B cell (primary cell): ENCODE data around the gene DOCK4. TPM values are rescaled to one million over a fixed set of nuclear protein-coding genes. Genes with fewer than 3 reads are reported as not detected.

ENCODE experiments used
- ATAC-seq: fragments of 200-7000 bp; cut with Tn5 transposase; one replicate; pipeline ENCODE4 v1.10.0; 2021; ENCODE audit warnings: low read depth, mild to moderate bottlenecking, moderate number of reproducible peaks, moderate library complexity
- CTCF ChIA-PET: fragments of 350-600 bp; sonication (Branson Sonifier 250); formaldehyde crosslinking; loops from one replicate; lab custom pipeline; 2021; ENCODE audit warnings: antibody characterized with exemption, inconsistent platforms; lab: Charles Lee
- POLR2A ChIA-PET: fragments of 350-600 bp; sonication (Branson Sonifier 250); formaldehyde crosslinking; loops from one replicate; lab custom pipeline; 2021; ENCODE audit warnings: antibody characterized with exemption; lab: Charles Lee
- DNase-seq: peaks from one replicate; pipeline ENCODE4 v3.0.0; 2013
- H2AFZ ChIP-seq: 2 replicates; pipeline ENCODE4 v1.6.1; 2012; ENCODE audit warnings: mild to moderate bottlenecking, low read depth, low read length; ENCODE audit not compliant: insufficient read depth, poor library complexity, severe bottlenecking
- H3K27ac ChIP-seq, 2 donors: 1 replicate in 1 of 2; 2 replicates in 1 of 2; pipeline ENCODE4 v1.5.1; 2012 to 2013; ENCODE audit warnings: low read length in 2 of 2, mild to moderate bottlenecking in 2 of 2, moderate library complexity in 1 of 2
- H3K27me3 ChIP-seq, 4 experiments: fragments of 200-600 bp in 1 of 4; sonication (generic) in 1 of 4; replicated peaks in 1 of 4; 1 replicate in 2 of 4; 2 replicates in 2 of 4; pipeline versions ENCODE4 v1.6.1 to v1.7.0; 2013 to 2016; ENCODE audit warnings: low read length in 3 of 4, mild to moderate bottlenecking in 2 of 4, mixed read lengths in 1 of 4, moderate library complexity in 1 of 4; ENCODE audit not compliant: insufficient read depth in 4 of 4, control insufficient read depth in 3 of 4; ENCODE audit errors: control extremely low read depth in 1 of 4
- H3K36me3 ChIP-seq, 2 experiments: replicated peaks in 1 of 2; 1 replicate in 1 of 2; 2 replicates in 1 of 2; pipeline versions ENCODE4 v1.6.1 to v1.7.1; 2013; ENCODE audit warnings: low read length in 1 of 2; ENCODE audit not compliant: insufficient read depth in 2 of 2, control insufficient read depth in 1 of 2; ENCODE audit errors: control extremely low read depth in 1 of 2, extremely low read depth in 1 of 2
- H3K4me1 ChIP-seq, 2 donors: fragments of 200-600 bp in 1 of 2; sonication (generic) in 1 of 2; 1 replicate in 1 of 2; 2 replicates in 1 of 2; pipeline versions ENCODE4 v1.5.1 to v1.6.1; 2013 to 2017; ENCODE audit warnings: low read length in 2 of 2; ENCODE audit not compliant: control insufficient read depth in 2 of 2, insufficient read depth in 2 of 2
- H3K4me2 ChIP-seq: replicated peaks from 2 replicates; pipeline ENCODE3; 2012; ENCODE audit warnings: mild to moderate bottlenecking, low read depth, low read length; ENCODE audit not compliant: poor library complexity, severe bottlenecking
- H3K4me3 ChIP-seq, 5 experiments: fragments of 200-600 bp in 1 of 5; sonication (generic) in 1 of 5; 1 replicate in 3 of 5; 2 replicates in 2 of 5; pipeline versions ENCODE4 v1.5.1 to v1.7.0; 2011 to 2016; ENCODE audit warnings: low read length in 4 of 5, mild to moderate bottlenecking in 4 of 5, low read depth in 2 of 5, control low read depth in 1 of 5, moderate library complexity in 1 of 5; ENCODE audit not compliant: insufficient read depth in 1 of 5; ENCODE audit errors: control extremely low read depth in 1 of 5, extremely low read depth in 1 of 5
- H3K79me2 ChIP-seq: fragments of 200-600 bp; sonication (generic); one replicate; pipeline ENCODE4 v1.6.0; 2016; ENCODE audit warnings: low read length; ENCODE audit not compliant: control insufficient read depth, insufficient read depth
- H3K9ac ChIP-seq: fragments of 200-600 bp; sonication (generic); 2 replicates; pipeline ENCODE4 v1.6.1; 2017; ENCODE audit warnings: mild to moderate bottlenecking, low read length, moderate library complexity
- H3K9me3 ChIP-seq, 3 donors: one replicate each; pipeline versions ENCODE4 v1.6.1 to v1.7.1; 2013; ENCODE audit warnings: low read length in 2 of 3; ENCODE audit not compliant: control insufficient read depth in 2 of 3, insufficient read depth in 1 of 3; ENCODE audit errors: control extremely low read depth in 1 of 3
- H4K20me1 ChIP-seq: 2 replicates; pipeline ENCODE4 v1.6.0; 2012; ENCODE audit warnings: mild to moderate bottlenecking, low read length; ENCODE audit not compliant: insufficient read depth, control insufficient read depth, poor library complexity, severe bottlenecking
- H3K27ac Mint-ChIP-seq: one replicate; pipeline ENCODE4 v1.8.0; 2021; ENCODE audit warnings: mixed read lengths
- H3K27me3 Mint-ChIP-seq: one replicate; pipeline ENCODE4 v1.8.0; 2021; ENCODE audit warnings: mixed read lengths
- H3K4me1 Mint-ChIP-seq: one replicate; pipeline ENCODE4 v1.8.0; 2021; ENCODE audit warnings: mixed read lengths
- H3K4me3 Mint-ChIP-seq: one replicate; pipeline ENCODE4 v1.8.0; 2021; ENCODE audit warnings: mixed read lengths
- H3K9me3 Mint-ChIP-seq: one replicate; pipeline ENCODE4 v1.8.0; 2022; ENCODE audit warnings: mixed read lengths; ENCODE audit not compliant: insufficient read depth
- CTCF ChIP-seq: fragments of 200-600 bp; IDR thresholded peaks from one replicate; pipeline ENCODE4 v1.8.0; 2022; ENCODE audit warnings: antibody characterized with exemption, mild to moderate bottlenecking
- EZH2 ChIP-seq: IDR thresholded peaks from 2 replicates; pipeline ENCODE4 v1.6.1; 2012; ENCODE audit warnings: borderline replicate concordance, low read depth, mild to moderate bottlenecking, moderate library complexity, low read length; ENCODE audit not compliant: insufficient read depth, poor library complexity, severe bottlenecking
- WGBS: methylation state at CpG from one replicate; pipeline ENCODE4 v1.1.5; 2013; ENCODE audit warnings: missing lambda C conversion rate; ENCODE audit not compliant: insufficient coverage; 5-methylcytosine and 5-hydroxymethylcytosine counted together
- intact Hi-C: fragments of 100-400 bp; cut with micrococcal nuclease; formaldehyde crosslinking; loops from one replicate; pipeline ENCODE4 v1.10.0; 2022
- polyA plus RNA-seq: library from polyadenylated mRNA; depleted of rRNA; stranded (reverse); fragments of >200 nt; gene quantifications from 2 replicates; pipeline ENCODE4 v1.2.3, GENCODE V29; 2012
- total RNA-seq, 2 donors: library from RNA; stranded (reverse); fragments of 120-200 nt in 1 of 2; gene quantifications; 1 replicate in 1 of 2; 2 replicates in 1 of 2; pipeline versions ENCODE4 v1.2.3 to v1.2.4, GENCODE V29; 2013 to 2022

Gene DOCK4
- total and polyA plus RNA-seq, 2 donors (not counting 1 experiment from before 2014, with no cell fraction given): 0.03 to 4.1 TPM

GRCh38 chr7:111820621-111821020 is 385.6 kb downstream of the DOCK4 start:
- Histone ChIP-seq H2AFZ (no peak overlapping the region), H3K79me2 (no peaks in the 10 kb centered on the region), H3K9ac (no peak overlapping the region), H3K4me1 (no peaks in the 10 kb centered on the region), H3K36me3 (no peaks in the 10 kb centered on the region), H3K9me3 (no peaks in the 10 kb centered on the region), H4K20me1 (no peaks in the 10 kb centered on the region), H3K27ac (no peak overlapping the region), H3K4me2 (no peak overlapping the region), H3K27me3 (peaks cover 0 to 3% (median 0%) of the 10 kb centered on the region in 4 experiments), H3K4me3 (no peak overlapping the region)
- 100% methylated on average over 1 of the region's 2 CpGs for WGBS
- Mint-ChIP-seq H3K27me3 (no peaks in the 10 kb centered on the region), H3K9me3 (no peaks in the 10 kb centered on the region), H3K4me1 (no peaks in the 10 kb centered on the region), H3K27ac (no peak overlapping the region), H3K4me3 (no peak overlapping the region)
- no peak for TF ChIP-seq CTCF
- TF ChIP-seq EZH2: no peak
- POLR2A ChIA-PET: no interaction called here
- DNase-seq (no peak), ATAC-seq (no peak)
- intact Hi-C loops: no loop called here
- CTCF ChIA-PET: no interaction called here

GRCh38 chr7:111820121-111820520 is 386.1 kb downstream of the DOCK4 start:
- H3K36me3 ChIP-seq: no peaks in the 10 kb centered on the region
- WGBS: no CpG with 5 or more reads among the region's 1 CpG
- peaks cover 0 to 3% (median 0%) of the 10 kb centered on the region in 4 experiments for H3K27me3 ChIP-seq
- no peak overlapping the region for H3K9ac ChIP-seq
- CTCF ChIA-PET: no interaction called here
- H3K79me2 ChIP-seq: no peaks in the 10 kb centered on the region
- H3K27ac ChIP-seq: no peak overlapping the region
- H3K4me1 Mint-ChIP-seq: no peaks in the 10 kb centered on the region
- DNase-seq (no peak), ATAC-seq (no peak)
- H3K4me2 ChIP-seq: no peak overlapping the region
- TF ChIP-seq EZH2: no peak
- TF ChIP-seq CTCF: no peak
- no peak overlapping the region for H2AFZ ChIP-seq
- H3K4me3 ChIP-seq: no peak overlapping the region
- H3K9me3 ChIP-seq: no peaks in the 10 kb centered on the region
- H3K9me3 Mint-ChIP-seq: no peaks in the 10 kb centered on the region
- no peak overlapping the region for H3K27ac Mint-ChIP-seq
- no peaks in the 10 kb centered on the region for H3K4me1 ChIP-seq
- intact Hi-C loops: no loop called here
- H3K4me3 Mint-ChIP-seq: no peak overlapping the region
- H4K20me1 ChIP-seq: no peaks in the 10 kb centered on the region
- POLR2A ChIA-PET: no interaction called here
- H3K27me3 Mint-ChIP-seq: no peaks in the 10 kb centered on the region
